Measurements from ENCODE around the gene SCN9A.

SCN9A gene

DNA sequence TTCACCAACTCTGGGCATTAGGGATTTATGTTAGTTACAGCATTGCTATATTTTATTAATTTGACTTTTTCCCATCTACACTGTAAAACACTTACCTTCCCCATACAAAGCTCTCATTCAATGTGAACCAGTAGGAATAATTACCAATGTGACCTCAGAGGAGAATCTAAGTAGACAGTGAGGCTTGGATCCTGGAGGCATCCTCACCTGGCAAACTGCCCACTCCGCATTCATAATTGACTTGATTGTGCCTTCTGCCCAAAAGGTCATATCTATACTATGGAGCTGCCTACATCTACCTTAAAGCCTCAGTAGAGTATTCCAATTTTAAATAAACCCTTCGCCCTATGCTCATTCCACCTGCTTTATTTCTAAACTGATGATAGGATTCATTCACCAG lies 202.5 kb downstream of the SCN9A start:
- DNase-seq (ENCODE audit: low spot score) = no peak

DNA sequence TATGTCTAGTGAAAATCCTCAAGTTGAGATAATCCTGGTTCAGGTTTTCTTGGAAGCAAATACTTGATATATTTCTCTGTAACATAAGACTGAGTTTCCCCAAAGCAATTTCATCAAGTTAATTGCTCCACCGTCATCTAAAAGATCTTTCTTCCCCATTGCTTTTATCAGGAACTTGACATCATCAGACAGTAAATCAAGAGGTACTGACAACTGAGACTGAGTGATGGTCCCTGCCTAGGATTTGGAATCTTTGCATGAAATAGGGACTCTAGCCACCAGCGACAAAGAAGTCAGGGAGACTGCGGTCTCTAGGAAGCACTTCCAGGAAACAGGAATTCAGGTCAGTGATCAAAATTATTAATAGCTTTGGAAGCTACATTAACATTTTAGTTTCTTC lies 204.5 kb downstream of the SCN9A start:
- no peak for DNase-seq (ENCODE audit: low spot score)

DNA sequence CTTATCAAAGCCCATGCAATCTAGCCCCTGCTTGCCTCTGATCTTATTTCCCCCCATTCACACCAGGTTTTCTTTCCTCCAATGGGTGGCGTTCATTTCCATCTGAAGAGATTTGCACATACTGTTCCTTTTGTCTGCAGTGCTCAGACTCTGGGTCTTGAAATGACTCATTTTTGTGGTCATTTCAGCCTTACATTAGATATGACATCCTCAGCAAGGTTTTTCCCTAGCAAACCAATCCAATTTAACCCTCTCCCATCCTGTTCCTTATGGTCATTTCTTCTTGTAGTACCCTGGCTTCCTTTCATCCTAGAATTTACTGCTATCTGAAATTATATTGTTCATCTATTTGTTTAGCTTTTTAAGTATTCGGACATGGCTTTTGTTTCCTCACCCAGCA lies 205.4 kb downstream of the SCN9A start:
- no peak for DNase-seq (ENCODE audit: low spot score)

- no peak for DNase-seq (ENCODE audit: low spot score)
Measured at GRCh38 chr2:166167449-166167848, 208.3 kb downstream of the SCN9A start.

- no peak for DNase-seq (ENCODE audit: low spot score)
Measured at GRCh38 chr2:166163775-166164174, 212.0 kb downstream of the SCN9A start.

DNA sequence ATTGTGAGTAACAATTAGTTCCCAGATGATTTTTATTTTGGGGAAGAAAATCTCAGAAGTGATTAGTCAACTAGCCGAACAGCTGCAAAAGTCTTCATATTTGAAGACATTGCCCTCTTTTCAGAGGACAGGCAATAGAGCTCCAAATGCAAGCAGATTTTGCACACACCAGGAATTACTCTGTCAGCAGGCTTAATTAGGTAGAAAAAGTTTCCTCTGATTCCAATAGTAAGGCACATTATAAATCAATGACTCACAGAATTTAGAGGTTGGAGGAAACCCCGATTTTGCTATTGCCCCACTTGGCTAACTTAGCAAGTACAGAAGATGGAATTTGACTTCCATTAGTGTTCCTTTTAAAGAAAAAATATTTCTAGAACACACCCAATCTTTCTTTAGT lies 217.2 kb downstream of the SCN9A start:
- no peak for DNase-seq (ENCODE audit: low spot score)

DNA sequence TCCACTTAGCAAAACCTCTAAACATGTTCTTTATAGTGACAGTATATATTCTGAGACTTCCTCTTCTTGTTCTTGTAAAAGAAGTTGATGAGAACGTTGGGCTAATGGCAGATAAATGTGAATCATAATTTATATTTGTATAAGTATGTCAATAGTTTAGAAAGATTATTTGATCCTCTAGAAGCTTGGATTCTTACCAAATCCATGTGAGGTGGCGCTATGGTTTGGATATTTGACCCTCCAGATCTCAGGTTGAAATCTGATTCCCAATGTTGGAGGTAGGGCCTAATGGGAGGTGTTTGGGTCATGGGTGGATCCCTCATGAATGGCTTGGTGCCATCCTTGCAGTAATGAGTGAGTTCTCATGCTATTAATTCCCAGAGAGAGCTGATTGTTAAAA lies 218.2 kb downstream of the SCN9A start:
- no peak for DNase-seq (ENCODE audit: low spot score)

GRCh38 chr2:166156985-166157490 lies 218.7 kb downstream of the SCN9A start:
- DNase-seq (ENCODE audit: low spot score) = no peak

- no peak for DNase-seq (ENCODE audit: low spot score)
Measured at GRCh38 chr2:166155589-166155988, 220.2 kb downstream of the SCN9A start.

DNA sequence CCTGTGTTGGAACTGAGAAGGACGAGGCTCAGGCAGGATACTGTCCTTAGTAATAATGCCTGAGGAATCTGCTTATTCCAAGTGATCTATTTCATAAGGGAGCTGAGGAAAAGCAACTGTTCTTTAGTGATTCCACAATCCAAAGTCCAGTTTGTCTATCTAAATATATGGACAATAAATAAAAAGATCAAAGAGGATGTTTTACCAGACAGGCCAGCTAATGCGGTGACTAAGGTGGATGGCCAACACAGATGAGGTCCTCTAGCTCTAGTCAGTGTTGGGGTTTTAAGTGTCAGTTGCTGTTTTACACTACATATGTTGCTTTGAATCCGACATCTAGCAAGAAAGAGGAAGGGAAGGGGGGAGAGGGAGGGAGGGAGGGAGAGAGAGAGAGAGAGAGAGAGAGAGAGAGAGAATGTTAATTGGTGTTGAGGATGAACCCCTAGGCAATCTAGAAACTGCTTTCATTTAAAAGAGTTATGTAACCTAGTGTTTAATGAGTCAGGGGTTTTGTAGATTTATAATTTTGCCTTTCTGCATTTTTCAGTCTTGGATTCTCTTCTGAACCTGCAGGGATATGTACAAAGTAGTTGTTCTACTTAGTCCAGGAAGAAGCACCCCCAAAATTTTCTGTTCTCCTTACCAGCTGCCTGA lies 220.9 kb downstream of the SCN9A start:
- DNase-seq (ENCODE audit: low spot score) = no peak

GRCh38 chr2:166152064-166152463 lies 223.7 kb downstream of the SCN9A start:
- DNase-seq (ENCODE audit: low spot score) = no peak

DNA sequence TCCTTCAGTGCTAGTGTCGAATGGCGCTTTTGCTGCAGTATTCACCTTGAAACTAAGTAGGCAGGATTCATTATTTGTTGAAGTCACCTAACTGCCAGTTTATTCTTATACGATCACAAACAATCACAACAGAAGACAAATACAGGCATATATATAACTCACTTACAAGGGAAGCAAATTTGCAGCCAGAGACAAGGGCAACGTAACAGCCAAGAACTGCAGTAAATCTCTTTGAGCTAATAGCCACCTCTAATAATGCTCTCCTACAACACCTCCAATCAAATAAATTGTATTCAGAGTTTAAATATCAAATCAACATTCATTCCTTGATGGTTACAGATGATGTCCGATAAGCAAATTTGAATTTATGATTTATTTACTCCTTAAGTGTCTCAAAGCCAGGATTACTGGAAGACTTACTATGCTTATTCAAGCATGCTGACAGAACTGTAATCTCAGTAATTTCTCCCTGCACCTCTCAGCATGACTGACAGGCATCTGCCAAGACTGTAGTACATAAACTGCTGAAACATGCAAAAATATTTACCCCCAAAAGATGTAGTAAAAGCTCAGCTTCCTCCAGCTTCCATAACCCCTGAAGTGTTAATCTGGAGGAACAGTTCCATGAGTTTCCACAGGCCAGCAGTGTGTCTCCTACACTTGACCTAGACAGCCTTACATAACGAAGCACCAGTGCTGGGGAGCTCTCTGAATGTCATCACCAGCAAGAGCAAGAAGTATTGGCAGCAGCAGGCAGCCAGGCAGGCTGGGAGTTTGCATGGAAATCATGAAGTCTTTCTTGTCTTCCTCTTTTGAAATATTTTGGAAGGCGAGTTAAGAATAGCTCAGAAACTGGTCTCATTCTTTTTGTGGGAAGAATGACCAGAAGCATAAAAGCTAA lies 227.0 kb downstream of the SCN9A start:
- DNase-seq (ENCODE audit: low spot score) = peak; percentile 55

DNA sequence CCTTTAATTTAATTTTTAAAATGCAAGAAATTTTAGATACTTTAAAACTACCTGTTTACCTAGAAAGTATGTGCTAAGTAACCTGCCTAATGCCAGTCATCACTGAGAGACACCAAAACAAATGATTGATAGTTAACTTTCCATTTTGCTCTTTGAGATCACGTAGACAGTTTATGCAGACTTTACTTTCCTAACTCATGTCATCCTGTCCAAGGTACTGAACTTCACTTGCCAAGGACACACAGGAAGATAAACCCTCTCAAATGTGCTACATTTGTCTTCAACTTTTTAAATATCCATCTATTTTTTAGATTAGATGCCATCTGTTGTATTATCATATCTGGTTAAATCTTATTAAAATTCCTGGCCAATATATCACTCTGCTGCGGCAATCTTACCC lies 227.9 kb downstream of the SCN9A start:
- DNase-seq (ENCODE audit: low spot score) = no peak
